Transverse colon (tissue), 4 donors: Measurements from ENCODE around the gene COX7A1. TPM values are rescaled to one million over a fixed set of nuclear protein-coding genes. Genes with fewer than 3 reads are reported as not detected.

Experiments
- DNase-seq: peaks from one replicate; pipeline ENCODE4 v3.0.0-alpha.2; 2019
- H3K27ac ChIP-seq, 4 donors: fragments of 200-600 bp; sonication (generic); 2 replicates each; pipeline ENCODE4 v1.5.1; 2016 to 2018; ENCODE audit warnings: inconsistent platforms in 4 of 4
- H3K27me3 ChIP-seq: fragments of 200-600 bp; sonication (generic); 2 replicates; pipeline ENCODE4 v1.5.1; 2017; ENCODE audit warnings: inconsistent platforms
- H3K36me3 ChIP-seq, 4 donors: fragments of 200-600 bp; sonication (generic); 2 replicates each; pipeline ENCODE4 v1.5.1; 2017 to 2019; ENCODE audit warnings: inconsistent platforms in 4 of 4
- H3K4me1 ChIP-seq, 4 donors: fragments of 200-600 bp; sonication (generic); 2 replicates each; pipeline ENCODE4 v1.5.1; 2017 to 2020; ENCODE audit warnings: inconsistent platforms in 4 of 4
- H3K4me3 ChIP-seq, 4 donors: fragments of 200-600 bp; sonication (generic); 1 replicate in 1 of 4; 2 replicates in 3 of 4; pipeline versions ENCODE4 v1.5.1 to v1.6.1; 2017 to 2019; ENCODE audit warnings: inconsistent platforms in 4 of 4
- H3K9me3 ChIP-seq, 2 donors: fragments of 200-600 bp; sonication (generic); 2 replicates each; pipeline ENCODE4 v1.5.1; 2017 to 2019; ENCODE audit warnings: inconsistent platforms in 2 of 2
- CTCF ChIP-seq, 5 experiments: fragments of 200-600 bp in 3 of 5; fragments of 450-650 bp in 2 of 5; sonication (generic) in 3 of 5; IDR thresholded peaks; 1 replicate in 2 of 5; 2 replicates in 3 of 5; pipeline ENCODE4 v1.5.1; 2016 to 2017; ENCODE audit warnings: antibody characterized with exemption in 5 of 5, inconsistent platforms in 3 of 5, mild to moderate bottlenecking in 2 of 5, moderate library complexity in 1 of 5
- EP300 ChIP-seq: sonication (generic); formaldehyde crosslinking; IDR thresholded peaks from one replicate; pipeline ENCODE4 v1.6.1; 2017; ENCODE audit warnings: antibody characterized with exemption, low read depth
- POLR2A ChIP-seq: fragments of 450-650 bp; IDR thresholded peaks from one replicate; pipeline ENCODE4 v1.6.1; 2016; ENCODE audit warnings: antibody characterized with exemption, mild to moderate bottlenecking, moderate library complexity
- POLR2AphosphoS5 ChIP-seq, 3 donors: sonication (generic); formaldehyde crosslinking; IDR thresholded peaks; one replicate each; pipeline ENCODE4 v1.6.1; 2016; ENCODE audit warnings: antibody characterized with exemption in 3 of 3
- WGBS, 2 donors: methylation state at CpG; one replicate each; pipeline ENCODE4 v1.1.5; 2018; ENCODE audit warnings: low coverage in 1 of 2; 5-methylcytosine and 5-hydroxymethylcytosine counted together
- in situ Hi-C, 4 donors: fragments of 200-750 bp; cut with MboI; loops; one replicate each; pipeline versions ENCODE4 v1.15.0 to v1.15.1; 2017; ENCODE audit warnings: low sequenced_read_pairs in 3 of 4, low pct_ligation_motif_present in 1 of 4, low pct_unique_long_range_greater_than_20kb in 1 of 4
- intact Hi-C: fragments of 100-400 bp; cut with DNase I; formaldehyde crosslinking; loops from one replicate; pipeline ENCODE4 v1.15.1; 2023; ENCODE audit warnings: low total_unique reads
- total RNA-seq, 4 donors: library from RNA; depleted of rRNA; stranded (reverse); fragments of >200 nt; gene quantifications; one replicate each; pipeline ENCODE4 v1.1.0, GENCODE V29; 2016

COX7A1 gene
- total RNA-seq, 4 donors from 2014 or later = 7.8 to 26.3 (median 11.7) TPM; not detected in 1

DNA sequence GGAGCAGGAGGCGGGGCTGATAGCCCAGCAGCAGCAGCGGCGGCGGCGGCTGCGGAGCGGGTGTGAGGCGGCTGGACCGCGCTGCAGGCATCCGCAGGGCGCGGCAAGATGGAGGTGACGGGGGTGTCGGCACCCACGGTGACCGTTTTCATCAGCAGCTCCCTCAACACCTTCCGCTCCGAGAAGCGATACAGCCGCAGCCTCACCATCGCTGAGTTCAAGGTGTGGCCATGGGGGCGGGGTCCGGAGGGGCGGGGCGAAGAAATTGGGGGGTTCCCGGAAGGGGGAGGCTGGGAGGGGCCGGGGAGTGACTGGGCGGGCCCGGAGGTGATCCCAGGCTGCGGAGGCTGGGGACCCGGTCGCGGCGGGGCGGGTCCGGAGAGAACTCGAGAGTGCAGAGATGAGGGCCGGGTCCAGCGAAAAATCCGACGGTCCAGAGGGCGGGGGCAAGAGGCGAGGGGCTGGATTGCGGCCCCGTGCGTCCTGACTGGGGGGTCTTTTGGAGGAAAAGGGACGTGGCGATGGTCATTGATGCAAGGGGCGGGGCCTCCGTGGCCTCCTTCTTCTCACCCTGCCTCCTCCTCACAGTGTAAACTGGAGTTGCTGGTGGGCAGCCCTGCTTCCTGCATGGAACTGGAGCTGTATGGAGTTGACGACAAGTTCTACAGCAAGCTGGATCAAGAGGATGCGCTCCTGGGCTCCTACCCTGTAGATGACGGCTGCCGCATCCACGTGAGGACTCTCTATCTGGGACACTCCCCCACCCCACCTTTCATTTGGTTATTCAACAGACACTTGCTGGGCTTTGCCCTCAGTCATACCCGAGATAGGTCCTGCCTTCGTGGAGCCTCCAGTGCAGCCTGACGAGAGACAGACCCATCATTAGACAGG lies 36.5 kb downstream of the COX7A1 start, which contains the start of gene TBCB:
TBCB (plus strand) TSS at position 16 of the 891 bp plus-strand sequence; CDS start at position 109, 93 bp downstream.
- no peak for TF ChIP-seq EP300
- peak; percentile 46 for TF ChIP-seq POLR2A
- TF ChIP-seq POLR2AphosphoS5 (IDR thresholded peaks at IDR 0.05) = peak in 2 of 3 donors; percentile 76 to 82
- Histone ChIP-seq H3K4me1 (peaks cover 11 to 30% (median 22%) of the 10 kb centered on the region in 4 donors), H3K4me3 (peak within 1 kb of the TSS; percentile 62 to 71 (median 68)), H3K9me3 (no peaks in the 10 kb centered on the region), H3K27me3 (no peaks in the 10 kb centered on the region), H3K36me3 (peaks cover 0 to 4% (median 0%) of the 10 kb centered on the region in 4 donors), H3K27ac (peak within 1 kb of the TSS; percentile 87 to 94 (median 93))
- 0 to 7% methylated on average over 2 to 31 of the region's 59 CpGs for WGBS, 2 donors
- in situ Hi-C loops (no loop called here), intact Hi-C loops (no loop called here)
- DNase-seq = peak; percentile 90

- peak; percentile 99 for DNase-seq
- Histone ChIP-seq H3K4me1 (peaks cover 11 to 30% (median 22%) of the 10 kb centered on the region in 4 donors), H3K27ac (peak within 1 kb of the TSS; percentile 87 to 94 (median 93)), H3K9me3 (no peaks in the 10 kb centered on the region), H3K4me3 (peak within 1 kb of the TSS; percentile 62 to 71 (median 68)), H3K36me3 (peaks cover 0 to 4% (median 0%) of the 10 kb centered on the region in 4 donors), H3K27me3 (no peaks in the 10 kb centered on the region)
- in situ Hi-C loops = no loop called here
- TF ChIP-seq POLR2A (peak; percentile 78), EP300 (no peak), POLR2AphosphoS5 (IDR thresholded peaks at IDR 0.05) (peak; percentile 55 to 96 (median 88)), CTCF (IDR thresholded peaks at IDR 0.05) (no peak)
- 0% methylated on average over 1 to 54 of the region's 60 CpGs for WGBS, 2 donors
- intact Hi-C loops = no loop called here
Measured at GRCh38 chr19:36114721-36115452, 37.4 kb downstream of the COX7A1 start, which contains the start of gene POLR2I. TSS of gene POLR2I (minus strand) at chr19:36114875. CDS start at chr19:36114856, 19 bp downstream.

DNA sequence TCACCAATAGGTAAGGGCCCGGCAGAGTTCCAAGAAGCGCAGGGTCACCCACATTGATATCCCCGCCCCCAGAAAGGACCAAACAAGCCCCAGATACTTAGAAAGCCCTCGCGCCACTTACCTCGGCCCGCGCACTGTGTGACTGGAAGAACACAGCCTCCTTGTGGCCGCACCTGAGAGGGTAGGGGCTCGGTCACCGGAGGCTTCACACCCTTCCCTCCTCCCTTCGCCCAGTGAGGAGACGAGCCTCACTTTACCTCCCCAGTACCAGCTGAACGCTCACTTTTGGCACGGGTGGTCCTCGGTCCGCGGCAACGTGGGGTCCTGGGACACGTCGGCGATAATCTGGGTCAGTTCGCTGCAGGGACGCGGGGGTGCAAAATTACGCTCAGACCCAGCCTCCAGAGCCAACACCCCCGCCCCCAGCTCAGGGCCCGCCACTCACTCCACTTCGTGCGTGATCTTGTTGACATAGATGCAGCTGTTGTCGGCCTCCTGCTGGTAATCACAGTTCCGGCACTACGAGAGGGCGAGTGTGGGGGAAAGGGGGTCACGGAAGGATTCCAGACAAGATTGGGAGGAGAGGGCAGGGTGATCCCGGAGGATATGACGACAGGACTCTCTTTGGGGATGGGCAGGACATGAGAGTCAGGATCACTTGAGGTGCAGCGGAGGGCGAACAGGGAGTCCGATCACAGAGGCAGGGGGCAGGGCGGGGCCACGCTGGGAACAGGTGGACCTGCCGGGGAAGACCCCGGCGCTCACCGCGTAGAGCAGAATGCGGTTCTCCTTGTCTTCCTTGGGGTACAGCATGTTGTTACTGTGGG lies 38.1 kb downstream of the COX7A1 start:
- Histone ChIP-seq H3K4me1 (peaks cover 11 to 30% (median 22%) of the 10 kb centered on the region in 4 donors), H3K9me3 (no peaks in the 10 kb centered on the region), H3K4me3 (peak overlapping the region; percentile 62 to 71 (median 68)), H3K27me3 (no peaks in the 10 kb centered on the region), H3K27ac (peak overlapping the region; percentile 87 to 94 (median 93)), H3K36me3 (peaks cover 0 to 4% (median 0%) of the 10 kb centered on the region in 4 donors)
- TF ChIP-seq EP300 (no peak), CTCF (IDR thresholded peaks at IDR 0.05) (peak in 1 of 5 experiments; percentile 29)
- 2 to 8% methylated on average over 6 to 47 of the region's 48 CpGs for WGBS, 2 donors
- DNase-seq = peak; percentile 32
- in situ Hi-C loops (no loop called here), intact Hi-C loops (no loop called here)

DNA sequence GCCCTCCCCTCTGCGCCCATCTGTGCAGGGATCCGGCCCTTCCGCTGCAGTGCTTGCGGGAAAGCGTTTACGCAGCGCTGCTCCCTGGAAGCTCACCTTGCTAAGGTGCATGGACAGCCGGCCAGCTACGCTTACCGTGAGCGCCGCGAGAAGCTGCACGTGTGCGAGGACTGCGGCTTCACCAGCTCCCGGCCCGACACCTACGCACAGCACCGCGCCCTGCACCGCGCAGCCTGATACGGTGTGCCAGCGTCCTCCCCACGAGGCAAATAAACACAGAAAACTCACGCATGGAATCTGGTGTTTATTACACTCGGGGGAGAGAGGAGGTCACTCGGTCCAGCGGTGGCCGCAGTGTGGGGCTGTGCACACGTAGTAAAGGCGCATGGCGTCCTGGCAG lies 38.8 kb downstream of the COX7A1 start:
- no peak for TF ChIP-seq EP300
- TF ChIP-seq POLR2A = no peak
- TF ChIP-seq CTCF (IDR thresholded peaks at IDR 0.05) = no peak
- no peak for TF ChIP-seq POLR2AphosphoS5 (IDR thresholded peaks at IDR 0.05)
- peak overlapping the region in 2 of 4 donors; percentile 70 to 71 for H3K4me3 ChIP-seq
- DNase-seq = no peak
- peaks cover 11 to 30% (median 22%) of the 10 kb centered on the region in 4 donors for H3K4me1 ChIP-seq
- in situ Hi-C loops (no loop called here), intact Hi-C loops (no loop called here)
- H3K27ac ChIP-seq = peak overlapping the region in 1 of 4 donors; percentile 87
- H3K36me3 ChIP-seq = peaks cover 0 to under 1% (median 0%) of the 10 kb centered on the region in 4 donors
- H3K9me3 ChIP-seq = no peaks in the 10 kb centered on the region
- no peaks in the 10 kb centered on the region for H3K27me3 ChIP-seq
- 87% methylated on average over 34 of the region's 34 CpGs; no CpG with 5 or more reads in 1 of the 2 donors for WGBS, 2 donors
